ENCODE measurements around the gene ABCA10. TPM values are rescaled to one million over a fixed set of nuclear protein-coding genes. Genes with fewer than 3 reads are reported as not detected.

The ABCA10 gene
- total RNA-seq, 1 donor from 2014 or later: 0.82 TPM

DNA sequence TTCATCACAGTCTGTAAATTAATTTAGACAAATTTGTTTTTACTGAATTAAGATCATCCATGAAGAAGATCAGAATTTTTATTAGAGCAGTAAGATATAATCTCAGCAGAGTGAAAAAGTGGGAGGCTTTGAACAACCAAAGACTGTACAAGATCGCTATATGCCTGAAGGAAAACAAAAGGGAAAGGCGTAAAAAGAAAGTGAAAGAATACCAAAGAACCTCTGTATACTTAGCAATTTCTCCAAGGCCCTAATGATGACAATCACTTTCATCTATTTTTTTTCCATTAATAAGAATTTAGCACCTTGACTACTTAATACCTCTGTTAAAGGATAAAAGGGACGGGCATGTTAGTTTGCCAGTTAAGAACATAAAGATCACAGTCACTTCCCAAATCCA is 38.6 kb upstream of the ABCA10 start:
- TF ChIP-seq, protein P1, sequence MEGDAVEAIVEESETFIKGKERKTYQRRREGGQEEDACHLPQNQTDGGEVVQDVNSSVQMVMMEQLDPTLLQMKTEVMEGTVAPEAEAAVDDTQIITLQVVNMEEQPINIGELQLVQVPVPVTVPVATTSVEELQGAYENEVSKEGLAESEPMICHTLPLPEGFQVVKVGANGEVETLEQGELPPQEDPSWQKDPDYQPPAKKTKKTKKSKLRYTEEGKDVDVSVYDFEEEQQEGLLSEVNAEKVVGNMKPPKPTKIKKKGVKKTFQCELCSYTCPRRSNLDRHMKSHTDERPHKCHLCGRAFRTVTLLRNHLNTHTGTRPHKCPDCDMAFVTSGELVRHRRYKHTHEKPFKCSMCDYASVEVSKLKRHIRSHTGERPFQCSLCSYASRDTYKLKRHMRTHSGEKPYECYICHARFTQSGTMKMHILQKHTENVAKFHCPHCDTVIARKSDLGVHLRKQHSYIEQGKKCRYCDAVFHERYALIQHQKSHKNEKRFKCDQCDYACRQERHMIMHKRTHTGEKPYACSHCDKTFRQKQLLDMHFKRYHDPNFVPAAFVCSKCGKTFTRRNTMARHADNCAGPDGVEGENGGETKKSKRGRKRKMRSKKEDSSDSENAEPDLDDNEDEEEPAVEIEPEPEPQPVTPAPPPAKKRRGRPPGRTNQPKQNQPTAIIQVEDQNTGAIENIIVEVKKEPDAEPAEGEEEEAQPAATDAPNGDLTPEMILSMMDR (conservative IDR thresholded peaks at IDR 0.05): no peak
- peaks cover 6% of the 10 kb centered on the region for H3K36me3 Mint-ChIP-seq (ENCODE audit: low read depth)
- H3K4me3 Mint-ChIP-seq: no peak overlapping the region
- H3K27me3 Mint-ChIP-seq (ENCODE audit: low read depth): no peaks in the 10 kb centered on the region
- no peak overlapping the region for H3K27ac Mint-ChIP-seq (ENCODE audit: unreplicated experiment)
- DNase-seq (ENCODE audit: low read depth, low spot score): no peak
- no peaks in the 10 kb centered on the region for H3K9me3 Mint-ChIP-seq
- peaks cover 5% of the 10 kb centered on the region for H3K4me1 Mint-ChIP-seq

DNA sequence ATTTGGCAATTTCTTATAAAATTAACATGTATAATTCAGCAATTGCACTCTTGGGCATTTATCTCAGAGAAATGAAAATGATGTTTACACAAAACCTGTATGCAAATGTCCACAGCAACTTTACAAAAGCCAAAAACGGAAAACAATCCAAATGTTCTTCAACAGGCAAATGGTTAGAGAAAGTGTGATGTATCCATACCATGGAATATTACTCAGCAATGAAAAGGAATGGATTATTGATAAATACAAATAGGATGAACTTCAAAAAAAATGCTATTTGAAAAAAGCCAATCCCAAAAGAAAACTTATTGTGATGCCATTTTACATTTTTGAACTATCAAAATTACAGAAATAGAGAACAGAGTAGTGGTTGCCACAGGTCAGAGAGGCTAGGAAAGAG is 37.2 kb upstream of the ABCA10 start:
- Mint-ChIP-seq H3K9me3 (no peaks in the 10 kb centered on the region), H3K4me1 (no peaks in the 10 kb centered on the region), H3K27ac (ENCODE audit: unreplicated experiment) (no peak overlapping the region), H3K27me3 (ENCODE audit: low read depth) (no peaks in the 10 kb centered on the region), H3K4me3 (no peak overlapping the region), H3K36me3 (ENCODE audit: low read depth) (peaks cover 6% of the 10 kb centered on the region)
- no peak for DNase-seq (ENCODE audit: low read depth, low spot score)
- TF ChIP-seq, protein P1 (conservative IDR thresholded peaks at IDR 0.05): no peak

DNA sequence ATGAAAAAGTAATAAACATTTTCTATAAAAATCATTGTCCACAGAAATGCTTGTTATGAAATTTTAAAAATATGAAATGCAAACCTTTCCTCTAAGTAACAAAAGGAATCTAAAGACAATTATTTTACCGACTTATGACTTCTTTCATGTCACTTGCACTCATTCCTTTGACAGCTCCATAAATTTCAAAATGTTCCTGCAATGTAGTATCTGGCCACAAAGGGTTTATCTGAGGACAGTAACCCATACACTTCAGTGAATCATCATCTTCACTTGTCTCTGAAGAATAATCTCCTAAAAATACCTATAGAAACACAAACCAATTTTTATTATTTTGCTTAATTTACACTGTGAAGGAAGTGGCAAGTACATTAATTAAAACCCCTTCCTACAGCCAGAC is 25.6 kb upstream of the ABCA10 start:
- no peak overlapping the region for H3K4me3 Mint-ChIP-seq
- TF ChIP-seq, protein P1 (conservative IDR thresholded peaks at IDR 0.05): no peak
- DNase-seq (ENCODE audit: low read depth, low spot score): no peak
- H3K36me3 Mint-ChIP-seq (ENCODE audit: low read depth): no peaks in the 10 kb centered on the region
- no peaks in the 10 kb centered on the region for H3K4me1 Mint-ChIP-seq
- H3K27ac Mint-ChIP-seq (ENCODE audit: unreplicated experiment): no peak overlapping the region
- H3K27me3 Mint-ChIP-seq (ENCODE audit: low read depth): no peaks in the 10 kb centered on the region
- no peaks in the 10 kb centered on the region for H3K9me3 Mint-ChIP-seq

DNA sequence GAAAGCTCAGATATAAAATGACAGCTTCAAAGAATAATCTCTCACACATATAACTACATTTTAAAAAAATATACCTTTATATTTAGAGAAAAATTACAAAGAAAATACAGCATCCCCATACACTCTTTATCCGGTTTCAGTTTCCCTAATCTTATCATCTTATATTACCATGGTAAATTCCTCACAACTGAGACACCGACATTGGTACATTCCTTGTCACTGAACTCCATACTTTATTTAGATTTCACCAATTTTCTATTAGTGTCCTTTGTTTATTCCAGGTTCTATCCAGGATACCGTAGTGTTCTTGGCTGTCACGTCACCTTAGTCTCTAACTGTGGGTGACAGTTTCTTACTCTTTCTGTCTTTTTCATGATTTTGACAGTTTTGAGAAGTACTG is 22.0 kb upstream of the ABCA10 start:
- no peaks in the 10 kb centered on the region for H3K4me1 Mint-ChIP-seq
- H3K4me3 Mint-ChIP-seq: no peak overlapping the region
- H3K27ac Mint-ChIP-seq (ENCODE audit: unreplicated experiment): no peak overlapping the region
- H3K9me3 Mint-ChIP-seq: no peaks in the 10 kb centered on the region
- TF ChIP-seq, protein P1 (conservative IDR thresholded peaks at IDR 0.05): no peak
- H3K36me3 Mint-ChIP-seq (ENCODE audit: low read depth): no peaks in the 10 kb centered on the region
- DNase-seq (ENCODE audit: low read depth, low spot score): no peak
- H3K27me3 Mint-ChIP-seq (ENCODE audit: low read depth): no peaks in the 10 kb centered on the region

DNA sequence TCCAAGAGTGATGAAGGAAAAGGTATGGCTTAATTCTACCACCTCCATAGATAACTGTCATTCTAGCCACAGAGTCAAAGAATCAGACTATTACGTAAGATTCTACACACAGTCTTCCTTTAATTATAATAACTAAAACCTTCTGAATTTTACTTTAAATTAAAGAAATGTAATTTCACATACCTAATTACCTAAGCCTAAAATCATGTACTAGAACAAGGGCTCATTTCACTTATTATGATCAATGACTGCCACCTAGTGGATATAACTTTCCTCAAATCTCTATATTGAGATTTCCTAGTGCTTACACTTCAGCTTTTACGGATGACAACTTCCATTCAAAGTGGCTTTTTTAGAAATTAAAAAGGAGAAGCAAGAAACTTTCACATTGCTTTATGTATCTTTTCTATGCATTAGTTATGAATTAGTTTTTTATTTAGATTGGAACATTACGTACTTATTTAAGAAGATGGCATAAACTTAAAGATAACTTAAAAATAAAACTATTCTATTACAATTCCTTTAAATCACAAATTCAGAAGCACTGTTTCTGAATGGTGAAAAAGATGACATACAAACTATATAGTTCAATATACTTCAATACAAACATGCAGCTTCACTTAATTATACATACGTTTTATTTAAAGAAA is 18.2 kb upstream of the ABCA10 start:
- DNase-seq (ENCODE audit: low read depth, low spot score): no peak
- TF ChIP-seq, protein P1 (conservative IDR thresholded peaks at IDR 0.05): peak; percentile 86
- Mint-ChIP-seq H3K4me1 (no peaks in the 10 kb centered on the region), H3K9me3 (no peaks in the 10 kb centered on the region), H3K27ac (ENCODE audit: unreplicated experiment) (no peak overlapping the region), H3K36me3 (ENCODE audit: low read depth) (no peaks in the 10 kb centered on the region), H3K27me3 (ENCODE audit: low read depth) (no peaks in the 10 kb centered on the region), H3K4me3 (no peak overlapping the region)
